UCSD-AML1 (cell line): Measurements from ENCODE around the gene UROC1.

Experiments
- DNase-seq: peaks from one replicate; lab custom pipeline; 2025; ENCODE audit not compliant: unreplicated experiment; lab: John Stamatoyannopoulos, UW

The UROC1 gene

DNA sequence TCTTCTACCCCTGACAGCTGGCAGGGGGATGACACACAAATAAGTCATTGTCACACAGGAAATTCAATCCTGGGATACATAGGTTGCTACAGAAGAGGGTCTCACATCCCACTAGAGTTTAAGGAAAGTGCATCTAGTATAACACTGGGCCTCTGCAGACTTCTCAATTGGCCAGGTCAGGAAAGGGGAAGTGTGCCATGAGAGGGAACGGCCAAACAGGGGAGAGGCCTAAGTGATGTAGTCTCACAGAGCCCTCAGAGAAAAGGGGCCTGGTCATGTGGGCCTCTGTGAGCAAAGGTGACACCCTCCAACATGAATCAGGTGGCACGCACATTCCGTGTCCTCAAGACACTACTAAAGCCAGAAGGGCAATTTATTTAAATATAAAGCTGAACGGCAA lies 53.1 kb downstream of the UROC1 start:
- no peak for DNase-seq

DNA sequence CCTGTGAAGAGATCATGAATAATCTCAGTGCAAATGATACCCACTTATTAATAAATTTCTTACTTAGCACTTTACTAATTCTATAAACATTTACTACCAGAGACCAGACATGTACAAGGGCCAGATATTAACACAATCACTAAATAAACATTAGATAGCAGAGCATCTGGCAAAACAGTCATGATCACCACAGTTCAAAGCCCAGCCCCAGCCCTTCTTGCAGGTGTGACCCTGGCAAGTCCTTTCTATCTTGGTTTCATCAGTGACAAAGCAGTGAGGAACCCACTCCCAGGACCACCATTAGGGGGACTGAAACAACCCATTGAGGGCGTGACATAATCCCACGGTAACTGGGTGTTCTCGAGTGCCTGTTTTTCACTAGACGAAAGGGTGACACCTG lies 53.5 kb downstream of the UROC1 start:
- no peak for DNase-seq

DNA sequence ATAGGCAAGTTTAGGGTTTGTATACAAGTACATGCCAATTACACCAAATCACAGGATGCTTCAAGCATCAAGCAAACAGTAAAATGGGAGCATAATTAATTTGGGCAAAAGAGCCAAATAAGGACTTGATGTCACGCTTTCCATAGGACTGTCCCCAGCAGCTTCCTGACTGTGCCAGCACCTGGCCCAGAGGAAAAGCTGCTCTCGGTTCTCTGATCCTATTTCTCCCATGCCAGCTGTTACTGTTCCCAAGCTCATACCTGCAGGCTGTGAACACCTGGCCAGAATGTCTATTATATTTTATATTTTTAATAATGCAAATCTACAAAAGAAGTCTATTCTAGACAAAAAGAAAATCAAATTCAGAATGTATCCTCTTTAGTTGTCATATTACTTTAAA lies 54.1 kb downstream of the UROC1 start:
- DNase-seq, result no peak

DNA sequence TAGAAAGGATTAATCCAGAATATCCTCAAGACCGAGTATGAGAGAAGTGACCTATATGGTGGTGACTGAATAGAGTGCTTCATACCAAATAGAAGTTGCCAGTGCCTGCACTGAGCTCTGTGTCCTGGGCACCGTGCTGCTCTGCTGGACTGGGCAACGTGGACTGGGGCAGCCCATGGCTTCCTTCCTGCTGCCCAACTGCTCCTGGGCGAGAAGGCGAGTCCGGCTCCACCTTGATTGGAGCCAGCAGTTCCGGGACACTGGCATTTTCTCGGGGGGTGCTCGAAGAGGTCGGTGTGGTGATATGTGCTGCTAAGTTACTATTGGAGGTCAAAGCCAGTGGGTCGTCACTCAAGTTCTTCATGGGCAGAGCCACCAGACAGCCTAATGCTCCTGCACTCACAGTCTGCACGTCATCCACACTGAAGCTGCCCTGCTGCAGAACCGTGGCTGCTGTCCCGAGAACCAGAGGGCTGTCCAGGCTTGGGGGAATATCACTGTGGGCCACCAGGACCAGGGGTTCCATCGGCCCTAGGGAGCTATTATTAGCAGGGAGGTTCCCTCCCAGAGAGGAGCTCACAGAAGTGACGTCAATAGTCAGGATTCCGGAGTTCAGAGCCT lies 56.0 kb downstream of the UROC1 start:
- DNase-seq, result no peak

GRCh38 chr3:126460381-126460780 lies 57.2 kb downstream of the UROC1 start:
- DNase-seq, result no peak

DNA sequence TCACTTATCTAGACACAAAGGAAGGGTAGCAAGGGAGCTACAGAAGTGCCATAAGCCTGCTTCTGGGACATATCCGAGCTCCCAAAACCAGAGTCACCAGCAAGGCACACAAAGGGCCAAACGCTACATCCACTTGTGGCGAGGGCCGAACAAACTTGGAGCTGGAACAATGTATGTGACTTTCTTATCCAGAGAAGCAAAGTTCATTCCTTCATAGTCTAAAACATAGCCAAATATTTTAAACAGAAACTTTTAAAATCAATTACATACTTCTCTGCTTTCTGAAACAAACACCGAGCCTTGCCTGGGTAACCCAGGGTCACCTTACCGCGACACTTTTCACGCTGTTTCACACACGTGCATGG lies 57.8 kb downstream of the UROC1 start:
- DNase-seq, result no peak

GRCh38 chr3:126459111-126459762 lies 58.3 kb downstream of the UROC1 start:
- no peak for DNase-seq

DNA sequence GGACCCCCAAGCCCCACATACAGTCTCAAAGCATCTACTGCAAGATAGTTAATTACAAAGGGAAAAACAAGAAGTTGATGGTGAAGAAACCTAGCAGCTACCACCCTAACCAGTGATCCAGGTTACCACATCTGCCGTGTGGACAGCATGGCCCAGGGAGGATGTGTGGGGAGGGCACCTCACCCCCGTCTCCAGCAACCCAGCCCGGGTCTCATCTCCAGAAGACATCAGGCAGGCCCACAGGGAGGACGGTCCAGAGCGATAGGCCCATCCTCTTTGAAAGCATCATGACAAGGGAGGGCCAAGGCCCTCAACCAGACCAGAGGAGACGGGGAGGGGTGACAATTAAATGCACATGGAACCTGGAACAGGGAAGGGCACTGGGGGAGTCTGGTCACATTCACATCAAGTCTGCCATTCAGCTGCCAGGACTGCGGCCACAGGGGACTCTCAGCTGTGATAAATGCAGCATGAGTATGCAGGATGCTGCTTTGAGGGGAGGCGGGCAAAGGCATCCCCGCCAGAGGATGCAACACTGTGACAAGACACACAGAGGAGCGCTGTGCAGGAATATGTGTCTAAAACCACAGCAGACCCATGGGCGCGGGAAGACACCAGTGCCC lies 60.7 kb downstream of the UROC1 start:
- no peak for DNase-seq

GRCh38 chr3:126456211-126456610 lies 61.4 kb downstream of the UROC1 start:
- DNase-seq, result no peak

- DNase-seq, result no peak
Observed at GRCh38 chr3:126454437-126455198, 63.0 kb downstream of the UROC1 start.

DNA sequence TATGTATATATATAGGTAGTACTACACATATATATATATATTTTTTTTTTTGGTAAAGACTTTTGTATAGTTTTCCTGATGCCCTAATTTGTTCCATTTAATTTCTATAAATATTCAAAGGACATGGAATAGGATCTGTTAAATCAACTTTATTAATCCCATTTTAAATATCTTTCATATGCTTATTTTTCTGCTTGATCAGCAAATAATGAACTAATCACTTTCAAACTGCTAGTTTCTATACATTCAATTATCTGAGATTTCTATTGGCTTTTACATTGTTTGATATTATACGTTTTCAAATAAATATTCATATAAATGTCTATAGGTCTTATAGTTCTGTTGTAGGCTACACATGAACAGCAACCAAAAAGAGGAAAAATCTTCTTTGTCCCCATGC lies 63.5 kb downstream of the UROC1 start:
- no peak for DNase-seq

- DNase-seq, result no peak
Observed at GRCh38 chr3:126452213-126452612, 65.4 kb downstream of the UROC1 start.

GRCh38 chr3:126451511-126451910 lies 66.1 kb downstream of the UROC1 start:
- DNase-seq, result no peak

GRCh38 chr3:126450744-126451143 lies 66.8 kb downstream of the UROC1 start:
- DNase-seq, result no peak

GRCh38 chr3:126450219-126450618 lies 67.4 kb downstream of the UROC1 start:
- no peak for DNase-seq

- DNase-seq, result no peak
Observed at GRCh38 chr3:126449621-126450051, 67.9 kb downstream of the UROC1 start.

GRCh38 chr3:126448893-126449180 lies 68.7 kb downstream of the UROC1 start:
- DNase-seq, result no peak

GRCh38 chr3:126448136-126448892 lies 69.3 kb downstream of the UROC1 start:
- no peak for DNase-seq

- DNase-seq, result no peak
Observed at GRCh38 chr3:126447456-126448106, 70.0 kb downstream of the UROC1 start.

DNA sequence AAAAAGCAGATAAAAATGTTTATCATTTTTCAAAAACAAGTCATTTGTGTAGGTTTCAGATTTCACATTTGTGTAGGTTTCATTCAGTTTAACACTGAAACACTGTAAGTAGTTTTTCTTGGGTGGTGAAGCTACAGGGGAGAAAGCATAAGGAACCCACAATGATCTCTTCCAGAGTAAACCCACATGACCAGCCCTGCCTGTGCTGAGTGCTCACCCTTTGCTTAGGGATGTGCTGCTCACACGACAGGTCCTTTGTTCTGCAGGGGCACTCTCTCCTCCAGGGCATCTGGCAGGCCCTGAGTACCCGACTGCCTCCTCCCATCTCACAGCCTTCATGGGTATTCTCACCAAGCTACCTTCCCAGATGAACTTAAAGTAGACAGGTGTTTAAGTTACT lies 70.8 kb downstream of the UROC1 start:
- no peak for DNase-seq

DNA sequence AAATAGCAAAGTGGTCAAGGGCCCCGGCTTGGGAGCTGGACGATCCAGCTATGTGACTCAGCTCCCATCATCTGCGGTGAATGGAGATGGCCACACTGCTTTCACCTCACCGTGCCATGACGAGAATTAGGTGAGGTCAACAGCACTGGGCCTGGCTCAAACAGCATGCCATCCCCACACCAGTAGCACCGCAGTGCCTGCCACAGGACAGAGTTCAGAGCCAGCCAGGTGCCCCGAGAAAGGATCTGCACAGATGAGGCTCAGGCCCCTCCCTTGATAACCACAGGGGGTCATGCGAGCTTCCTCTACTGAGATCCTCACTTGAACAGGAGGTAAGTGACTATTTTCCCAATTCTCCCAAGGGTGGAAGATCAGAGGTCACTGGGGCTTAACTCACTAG lies 71.3 kb downstream of the UROC1 start:
- DNase-seq, result no peak
